Cardiac muscle cell (in vitro differentiated cells and primary cell): ENCODE results near the gene AGAP3. TPM values are rescaled to one million over a fixed set of nuclear protein-coding genes. Genes with fewer than 3 reads are reported as not detected.

Experiments
- DNase-seq, 2 donors: peaks; one replicate each; pipeline versions ENCODE4 v3.0.0 to v3.0.0-alpha.2; 2010 to 2017; ENCODE audit warnings: low read depth in 1 of 2, low spot score in 1 of 2
- H3K27ac ChIP-seq: fragments of 200-600 bp; sonication (generic); 2 replicates; pipeline ENCODE4 v1.5.1; 2016
- H3K27me3 ChIP-seq: fragments of 200-600 bp; sonication (generic); 2 replicates; pipeline ENCODE4 v1.6.0; 2016; ENCODE audit warnings: control low read depth
- H3K36me3 ChIP-seq: fragments of 200-600 bp; sonication (generic); 2 replicates; pipeline ENCODE4 v1.5.1; 2016; ENCODE audit warnings: control low read depth
- H3K4me1 ChIP-seq: fragments of 200-600 bp; sonication (generic); 2 replicates; pipeline ENCODE4 v1.8.1; 2017; ENCODE audit warnings: low read depth, mild to moderate bottlenecking, mixed run types
- H3K4me3 ChIP-seq: fragments of 200-600 bp; sonication (generic); 2 replicates; pipeline ENCODE4 v1.5.1; 2016; ENCODE audit warnings: mild to moderate bottlenecking
- H3K9me3 ChIP-seq: fragments of 200-600 bp; sonication (generic); 2 replicates; pipeline ENCODE4 v1.5.1; 2017; ENCODE audit warnings: low read depth, mild to moderate bottlenecking, control low read depth
- CTCF ChIP-seq: IDR thresholded peaks from 2 replicates; pipeline ENCODE4 v1.5.1; 2012; ENCODE audit warnings: low read depth, mild to moderate bottlenecking, low read length
- polyA plus RNA-seq: library from polyadenylated mRNA; unstranded; fragments of >200 nt; fragmentation: Nextera tagmentation; extraction: Ambion mirVana; gene quantifications from 2 replicates; pipeline ENCODE4 v1.2.1, GENCODE V29; 2016
- total RNA-seq: library from RNA; depleted of rRNA; stranded (reverse); fragments of >200 nt; gene quantifications from 2 replicates; pipeline ENCODE4 v1.2.3, GENCODE V29; 2016

The AGAP3 gene
- total and polyA plus RNA-seq, 2 experiments from 2014 or later: 106 to 115 TPM

GRCh38 chr7:151086802-151087244 is 548 bp downstream of the AGAP3 start:
- peak; percentile 24 to 61 for DNase-seq
- no peak for TF ChIP-seq CTCF
- H3K36me3 ChIP-seq: no peaks in the 10 kb centered on the region
- H3K4me1 ChIP-seq: peaks cover 30% of the 10 kb centered on the region
- H3K27me3 ChIP-seq: no peaks in the 10 kb centered on the region
- peak overlapping the region; percentile 45 for H3K27ac ChIP-seq
- no peaks in the 10 kb centered on the region for H3K9me3 ChIP-seq
- peak overlapping the region; percentile 57 for H3K4me3 ChIP-seq

- no peaks in the 10 kb centered on the region for H3K27me3 ChIP-seq
- H3K4me3 ChIP-seq: peak overlapping the region; percentile 57
- peaks cover 26% of the 10 kb centered on the region for H3K4me1 ChIP-seq
- peak; percentile 70 to 75 for DNase-seq
- H3K27ac ChIP-seq: peak overlapping the region; percentile 45
- no peaks in the 10 kb centered on the region for H3K36me3 ChIP-seq
- TF ChIP-seq CTCF: peak; percentile 28
- H3K9me3 ChIP-seq: no peaks in the 10 kb centered on the region
Measured at GRCh38 chr7:151087245-151088018, 1.2 kb downstream of the AGAP3 start.

GRCh38 chr7:151088019-151088855 is 2.0 kb downstream of the AGAP3 start:
- no peak for DNase-seq
- H3K4me1 ChIP-seq: peaks cover 24% of the 10 kb centered on the region
- H3K9me3 ChIP-seq: no peaks in the 10 kb centered on the region
- H3K4me3 ChIP-seq: peak overlapping the region; percentile 57
- no peak overlapping the region for H3K27ac ChIP-seq
- TF ChIP-seq CTCF: no peak
- H3K36me3 ChIP-seq: no peaks in the 10 kb centered on the region
- H3K27me3 ChIP-seq: no peaks in the 10 kb centered on the region

- Histone ChIP-seq H3K27ac (no peak overlapping the region), H3K36me3 (no peaks in the 10 kb centered on the region), H3K9me3 (no peaks in the 10 kb centered on the region), H3K4me3 (no peak overlapping the region), H3K4me1 (peaks cover 24% of the 10 kb centered on the region), H3K27me3 (no peaks in the 10 kb centered on the region)
- peak in 1 of 2 donors; percentile 57 for DNase-seq
- no peak for TF ChIP-seq CTCF
Measured at GRCh38 chr7:151088856-151089699, 2.8 kb downstream of the AGAP3 start.
